NK-92 (cell line): ENCODE measurements around the gene SDK1.

Experiments
- DNase-seq: peaks from one replicate; lab custom pipeline; 2025; ENCODE audit not compliant: unreplicated experiment; lab: John Stamatoyannopoulos, UW

Gene SDK1

DNA sequence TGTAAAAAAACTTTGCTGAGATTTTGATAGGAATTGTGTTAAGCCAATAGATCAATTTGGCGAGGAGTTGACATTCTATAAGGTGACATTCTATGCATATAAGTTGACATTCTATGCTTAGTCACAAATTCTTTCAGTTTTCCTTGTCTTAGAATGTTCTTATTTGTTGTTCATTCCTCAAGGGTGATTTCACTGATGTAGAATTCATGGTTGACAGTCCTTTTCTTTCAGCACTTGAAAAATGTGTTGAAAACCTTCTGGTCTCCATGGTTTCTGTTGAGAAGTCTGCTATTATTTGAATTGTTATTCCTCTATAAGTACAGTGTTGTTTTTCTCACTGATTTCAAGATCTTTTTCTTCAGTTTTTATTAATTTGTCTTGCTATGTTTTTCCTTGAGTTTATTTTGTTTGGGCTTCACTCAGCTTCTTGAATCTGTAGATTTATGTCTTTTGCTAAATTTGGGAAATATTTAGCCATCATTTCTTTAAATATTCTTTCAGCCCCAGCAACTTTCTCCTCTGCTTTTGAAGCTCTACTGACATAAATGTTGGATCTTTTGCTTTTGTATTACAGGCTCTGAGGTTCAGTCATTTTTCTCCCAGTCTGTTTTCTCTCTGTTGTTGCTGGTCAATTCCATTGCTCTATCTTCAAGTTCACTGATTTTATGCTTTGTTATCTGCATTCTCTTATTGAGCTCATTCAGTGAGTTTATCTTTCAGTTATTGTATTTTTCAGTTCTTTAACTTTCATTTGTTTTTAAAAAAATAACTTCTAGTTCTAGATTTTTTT is 154.9 kb downstream of the SDK1 start:
- DNase-seq = no peak

DNA sequence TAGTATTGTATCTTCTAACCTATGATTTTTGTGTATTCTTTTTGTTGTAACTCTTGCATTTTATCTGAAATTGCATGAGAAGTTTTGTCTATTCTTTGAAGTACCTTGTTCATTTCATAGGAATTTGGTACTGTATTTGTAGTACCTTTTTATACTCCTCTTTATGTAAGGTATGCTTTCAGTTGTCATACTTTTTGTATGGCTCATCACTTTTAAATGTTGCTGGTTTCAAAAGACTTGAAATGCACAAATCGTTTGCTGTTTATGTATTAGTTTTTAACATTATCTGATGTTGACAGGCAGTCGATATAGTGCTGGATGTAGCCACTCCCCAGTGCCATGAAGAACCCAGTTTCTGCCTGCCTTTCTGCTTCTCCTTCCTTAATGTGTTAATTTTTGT is 158.1 kb downstream of the SDK1 start:
- no peak for DNase-seq

DNA sequence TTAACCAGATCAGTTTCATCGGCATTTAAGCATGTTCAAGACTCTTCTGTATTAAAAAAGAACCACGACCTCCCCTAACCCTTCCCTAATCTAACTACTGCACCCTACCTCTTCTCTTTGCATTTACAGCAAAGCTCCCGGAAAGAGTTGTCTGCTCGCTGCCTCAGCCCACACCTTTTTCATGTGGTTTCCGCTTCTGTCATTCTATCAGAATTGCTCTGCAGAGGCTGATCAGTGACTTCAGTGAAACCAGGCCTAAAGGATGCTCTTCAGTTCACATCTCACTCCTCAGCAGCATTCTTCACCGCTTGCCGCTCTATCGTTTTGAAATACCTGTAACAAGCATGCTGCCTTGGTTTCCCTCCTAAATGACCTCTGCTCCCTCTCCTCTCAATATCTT is 160.9 kb downstream of the SDK1 start:
- DNase-seq = no peak

DNA sequence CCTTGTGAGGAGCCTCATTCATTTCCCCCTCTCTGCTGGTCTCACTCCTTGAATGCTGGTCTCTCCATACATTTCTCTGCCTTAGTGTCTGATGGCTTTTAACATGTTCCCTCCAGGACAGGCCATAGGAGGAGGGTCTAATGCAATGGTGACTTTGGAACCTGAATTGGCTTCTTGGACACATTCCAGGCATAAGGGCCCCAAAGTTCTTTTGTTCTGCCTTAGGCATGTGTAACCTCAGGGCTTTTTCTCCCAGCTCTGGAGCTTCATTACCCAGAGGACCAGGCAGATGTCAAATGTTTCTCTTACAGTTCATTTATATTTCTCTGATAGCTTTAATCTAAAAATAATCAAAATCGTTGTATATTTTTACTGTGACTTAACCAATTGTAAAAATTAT is 162.6 kb downstream of the SDK1 start:
- DNase-seq = no peak

DNA sequence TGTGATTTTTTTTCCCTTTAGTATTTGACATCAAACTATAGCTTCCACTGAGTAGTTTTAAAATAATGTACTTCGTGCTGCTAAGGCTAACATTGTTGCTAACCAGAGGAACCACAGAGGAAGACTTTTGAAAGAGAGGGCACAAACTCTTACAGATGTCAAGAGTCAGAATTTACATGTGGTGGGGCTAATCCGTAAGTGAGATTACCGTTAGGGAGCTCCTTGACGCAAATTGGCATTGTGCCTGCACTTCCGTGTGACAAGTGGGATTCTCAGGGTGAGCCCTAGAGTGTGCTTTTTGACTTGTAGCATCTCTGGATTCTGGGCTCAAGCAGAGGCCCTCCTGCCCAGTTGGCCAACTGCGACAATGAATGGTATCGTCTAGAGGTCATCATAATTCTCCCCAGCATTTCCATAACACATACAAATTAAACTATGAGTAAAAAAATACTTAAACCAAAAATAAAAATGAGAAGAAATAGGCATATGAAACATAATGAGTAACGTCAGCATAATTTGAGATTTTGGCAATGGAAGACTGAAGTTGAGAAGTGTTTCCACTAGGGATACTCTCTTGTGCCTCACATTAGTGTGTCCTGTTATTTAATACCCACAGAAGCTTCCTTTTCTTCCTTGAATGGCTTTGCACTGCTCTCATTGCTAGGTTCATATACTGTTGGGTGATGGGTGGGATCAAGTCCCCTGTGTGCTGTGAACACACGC is 164.0 kb downstream of the SDK1 start:
- no peak for DNase-seq

DNA sequence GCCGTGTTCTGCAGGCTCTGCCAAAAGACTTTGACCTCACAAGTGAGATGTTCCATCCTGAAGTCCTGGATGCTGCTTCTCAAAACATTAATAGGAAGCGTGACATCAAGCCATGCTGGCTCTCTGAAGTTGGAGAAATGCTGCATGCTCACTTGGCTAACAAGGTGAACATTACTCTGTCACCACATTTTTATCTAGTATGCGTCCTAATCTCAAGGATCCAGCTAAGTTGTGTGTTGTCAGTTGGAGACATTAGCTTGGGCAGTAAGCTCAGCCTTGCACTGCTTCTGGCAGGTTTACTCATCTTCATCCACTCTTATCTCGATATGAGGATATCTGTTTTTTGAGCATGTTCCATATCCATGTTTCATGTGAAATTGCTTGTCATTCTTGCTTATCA is 165.2 kb downstream of the SDK1 start:
- no peak for DNase-seq

DNA sequence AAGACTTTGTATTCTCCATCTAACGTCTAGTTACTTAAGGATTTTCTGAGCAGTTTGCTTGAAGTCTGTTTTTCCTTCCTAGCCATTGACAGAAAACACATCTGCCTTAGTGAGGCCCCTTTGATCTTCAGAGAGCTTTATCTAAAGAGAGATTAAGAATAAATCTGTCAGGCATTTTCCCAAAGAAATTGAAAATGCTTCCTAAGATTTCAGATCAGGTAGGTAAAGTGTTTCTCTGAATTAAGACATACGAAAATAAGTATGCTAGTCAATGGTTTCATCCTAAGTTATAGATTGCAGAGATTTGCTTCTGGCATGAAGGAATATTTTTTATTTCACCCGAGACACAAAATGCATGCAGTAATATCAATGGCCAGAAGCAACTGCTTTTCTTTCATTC is 168.6 kb downstream of the SDK1 start:
- no peak for DNase-seq

DNA sequence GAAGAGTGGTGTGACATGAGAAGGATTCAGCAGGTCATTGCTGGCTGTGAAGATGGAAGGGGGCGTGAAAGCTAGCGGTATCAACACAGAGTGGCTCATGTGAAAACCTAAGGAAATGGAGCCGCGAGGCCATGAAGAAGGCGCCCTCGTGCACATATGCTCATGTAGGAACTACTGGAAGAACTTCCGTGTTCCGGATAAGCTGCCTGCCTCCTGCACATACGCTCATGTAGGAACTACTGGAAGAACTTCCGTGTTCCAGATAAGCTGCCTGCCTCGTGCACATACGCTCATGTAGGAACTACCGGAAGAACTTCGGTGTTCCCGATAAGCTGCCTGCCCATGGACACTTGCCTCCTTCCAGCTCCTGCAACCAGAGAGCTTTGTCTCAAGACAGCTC is 179.1 kb downstream of the SDK1 start:
- no peak for DNase-seq

DNA sequence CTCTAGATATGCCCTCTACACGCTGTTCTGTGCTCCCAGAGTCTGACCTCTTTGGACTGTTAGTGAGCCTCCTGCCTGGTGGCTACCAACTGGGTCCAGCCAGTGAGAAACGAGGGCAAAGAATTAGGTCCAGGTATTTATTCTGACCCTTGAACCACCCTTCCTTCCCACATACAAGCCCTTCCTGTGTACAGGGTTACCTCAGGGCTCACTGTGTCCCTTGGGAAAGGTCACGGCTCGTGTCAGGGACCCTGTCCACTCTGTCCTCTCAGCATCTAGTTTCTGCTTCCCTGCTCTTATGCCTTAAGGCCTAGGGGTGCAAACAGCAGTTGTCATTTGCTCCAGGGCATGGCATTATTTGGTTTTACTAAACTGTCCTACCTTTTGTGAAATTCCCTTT is 180.4 kb downstream of the SDK1 start:
- no peak for DNase-seq

DNA sequence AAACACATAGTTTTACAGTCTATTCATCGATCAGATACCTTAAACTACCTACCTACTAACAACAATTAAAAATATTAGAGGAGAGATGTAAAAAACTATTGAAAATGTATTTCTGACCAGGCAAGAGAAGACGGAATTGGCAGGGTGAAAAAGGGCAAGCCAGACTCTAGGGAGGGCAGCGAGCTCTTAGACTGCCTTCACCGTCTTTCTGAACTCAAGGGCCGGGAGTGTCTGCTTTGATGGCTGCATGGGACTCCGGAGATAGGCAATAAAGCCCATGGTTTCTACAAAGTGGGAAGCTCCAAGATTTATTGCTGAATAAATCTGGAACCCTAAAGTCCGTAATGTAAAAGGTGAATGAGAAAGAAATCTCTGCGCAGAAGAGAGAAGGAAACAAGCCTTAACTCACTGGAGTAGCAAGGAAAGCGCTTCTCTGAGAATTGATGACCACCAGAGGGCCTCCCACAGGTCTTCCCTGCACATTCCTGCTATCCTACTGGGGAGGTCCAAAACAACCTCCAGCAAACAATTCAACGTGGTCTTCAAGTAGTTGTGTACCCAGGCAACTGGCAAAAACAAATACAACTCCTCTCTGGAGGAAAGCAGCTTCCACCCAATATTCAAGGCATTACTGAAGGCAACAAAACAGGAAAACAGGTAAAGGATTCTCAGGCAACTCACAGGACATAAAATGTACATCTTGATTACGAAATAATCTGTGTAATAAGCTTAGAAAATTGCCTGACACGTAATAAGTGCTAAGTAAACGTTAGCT is 181.3 kb downstream of the SDK1 start:
- DNase-seq = no peak

DNA sequence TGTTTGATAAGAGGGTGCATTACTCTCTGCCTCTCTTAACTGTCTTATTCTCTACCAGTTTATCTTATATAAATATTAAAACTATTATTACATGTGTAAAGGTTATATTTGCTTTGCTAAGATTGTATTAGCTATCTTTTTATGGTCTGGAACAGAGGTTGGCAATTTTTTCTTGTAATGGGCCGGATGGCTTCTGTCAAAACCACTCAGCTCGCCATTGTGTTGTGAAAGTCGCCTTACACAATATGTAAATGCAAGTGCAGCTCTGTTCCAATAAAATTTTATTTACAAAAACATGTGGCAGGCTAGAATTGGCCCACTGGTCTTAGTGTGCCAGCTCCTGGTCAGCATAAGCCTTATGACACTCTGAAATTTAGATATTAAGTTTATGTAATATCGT is 185.8 kb downstream of the SDK1 start:
- DNase-seq = no peak

DNA sequence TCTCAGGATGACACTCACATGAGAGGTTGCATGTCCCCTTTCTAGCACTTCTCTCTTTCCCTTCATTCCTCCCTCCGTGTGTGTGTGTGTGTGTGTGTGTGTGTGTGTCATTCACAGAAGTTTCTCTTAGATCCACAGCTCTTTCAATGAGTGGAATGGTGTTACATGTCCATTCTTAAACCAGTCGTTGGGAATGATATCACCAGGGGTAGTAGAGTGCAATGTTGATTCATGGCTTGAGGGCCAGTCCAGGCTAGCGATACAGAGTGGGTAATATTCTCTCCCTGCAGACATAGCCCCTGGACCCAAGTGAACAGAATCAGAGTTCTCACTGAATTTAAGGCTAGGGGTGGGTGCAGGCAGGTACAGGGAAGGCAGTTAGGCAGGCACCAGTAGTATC is 187.8 kb downstream of the SDK1 start:
- no peak for DNase-seq

DNA sequence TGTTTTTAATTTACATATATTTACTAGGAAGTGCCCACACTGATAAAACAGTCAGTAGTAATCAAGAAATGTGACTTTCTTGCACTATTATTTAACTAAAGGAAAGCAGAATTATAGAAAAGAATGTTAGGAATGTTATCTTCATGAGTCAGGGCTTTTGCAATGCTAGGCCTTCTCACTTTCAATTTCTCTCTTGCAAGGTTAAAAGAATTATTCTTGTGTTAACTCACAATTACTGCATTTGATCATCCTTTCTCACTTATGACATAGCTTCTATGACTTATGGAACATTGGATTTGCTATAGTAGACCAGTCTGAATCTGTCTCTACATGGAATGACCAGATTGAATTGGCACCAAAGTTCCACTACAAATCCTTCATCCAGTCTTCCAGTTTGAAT is 192.4 kb downstream of the SDK1 start:
- DNase-seq = no peak

DNA sequence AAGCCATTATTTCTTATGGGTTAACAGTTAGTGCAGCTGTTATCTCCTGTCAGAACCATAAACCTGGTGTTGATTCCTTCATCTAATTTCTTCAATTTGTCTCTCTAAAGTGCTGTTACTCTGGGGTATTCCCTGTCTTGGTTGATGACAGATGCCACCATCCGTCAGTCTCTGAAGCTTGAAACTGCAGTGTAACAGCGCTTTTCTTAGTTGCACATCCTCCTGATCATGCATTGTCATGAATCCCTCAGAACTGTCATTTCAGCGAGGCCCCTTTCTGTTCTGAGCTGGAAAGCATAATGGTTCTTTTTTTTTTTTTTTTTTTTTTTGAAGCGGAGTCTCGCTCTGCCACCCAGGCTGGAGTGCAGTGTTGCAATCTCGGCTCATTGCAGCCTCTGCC is 193.9 kb downstream of the SDK1 start:
- DNase-seq = no peak

DNA sequence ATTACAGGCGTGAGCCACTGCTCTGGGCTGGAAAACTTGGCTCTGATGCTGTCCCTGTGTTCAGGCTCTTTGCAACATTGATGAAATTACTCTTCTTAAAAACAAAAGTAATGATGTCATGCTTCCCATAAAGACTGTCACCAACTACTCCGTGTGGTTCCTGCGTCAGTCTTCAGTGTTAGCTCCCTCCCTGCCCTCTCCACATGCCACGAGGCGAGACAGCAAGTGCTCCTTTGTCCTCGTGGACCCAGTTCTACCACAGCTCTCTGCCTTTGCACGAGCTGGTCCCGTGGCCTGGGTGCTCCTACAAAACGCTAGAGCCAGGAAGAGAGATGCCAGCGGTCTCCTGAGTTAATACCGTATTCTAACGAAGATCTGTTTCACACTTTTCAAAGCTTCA is 194.5 kb downstream of the SDK1 start:
- DNase-seq = no peak

DNA sequence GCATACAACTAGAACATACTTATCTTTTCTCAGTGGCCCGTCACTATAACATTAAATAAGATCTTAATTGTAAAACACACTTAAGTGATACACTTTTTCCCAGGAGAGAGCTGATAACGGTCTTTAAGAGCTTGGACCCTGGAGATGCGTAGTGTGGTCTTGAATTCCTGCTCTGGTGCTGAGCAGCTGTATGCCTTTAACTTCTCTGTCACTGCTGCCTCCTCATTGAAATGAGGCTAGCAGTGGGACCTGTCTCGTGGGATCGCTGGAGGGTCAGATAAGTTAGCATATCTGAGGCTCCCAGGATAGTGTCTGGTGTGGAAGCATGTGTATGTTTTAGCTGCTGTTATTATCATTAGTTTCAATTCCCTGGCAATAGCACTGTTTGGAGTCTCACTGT is 194.9 kb downstream of the SDK1 start:
- DNase-seq = no peak

DNA sequence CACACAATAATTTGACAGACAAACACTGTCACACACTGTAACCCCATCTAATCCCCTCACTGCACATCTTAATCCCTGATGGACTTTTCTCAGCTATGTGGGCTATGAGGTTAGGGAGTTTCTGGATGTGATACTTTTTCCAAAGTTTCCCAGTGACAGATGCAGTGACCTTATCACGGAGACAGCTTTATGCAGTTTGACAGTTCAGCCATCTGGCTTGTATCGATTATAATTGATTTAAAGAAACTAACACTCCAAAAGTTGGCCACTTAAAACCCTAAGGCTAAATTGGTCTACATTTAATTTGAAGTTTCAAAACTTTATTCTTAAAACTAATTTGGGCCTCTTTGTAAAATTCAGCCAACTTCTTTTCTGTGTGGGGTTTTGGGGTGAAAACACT is 196.7 kb downstream of the SDK1 start:
- no peak for DNase-seq

DNA sequence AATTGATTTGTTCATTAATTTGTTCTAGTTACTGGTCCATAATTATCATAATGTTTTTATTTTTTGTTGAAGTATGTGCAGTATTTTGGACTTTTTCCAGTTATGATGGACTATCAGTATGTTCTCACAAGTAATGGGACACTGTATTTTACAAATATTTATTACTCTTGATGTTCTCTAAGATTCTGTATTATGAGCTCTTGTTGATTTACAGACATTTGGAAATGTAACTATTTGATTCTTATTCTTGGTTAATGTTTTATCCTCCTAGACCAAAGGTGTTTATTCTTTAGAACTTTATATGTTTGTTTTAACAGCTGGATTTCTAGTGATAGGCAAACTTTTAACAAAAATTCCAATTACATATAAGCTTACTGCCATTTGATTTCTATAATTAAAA is 200.6 kb downstream of the SDK1 start:
- no peak for DNase-seq

DNA sequence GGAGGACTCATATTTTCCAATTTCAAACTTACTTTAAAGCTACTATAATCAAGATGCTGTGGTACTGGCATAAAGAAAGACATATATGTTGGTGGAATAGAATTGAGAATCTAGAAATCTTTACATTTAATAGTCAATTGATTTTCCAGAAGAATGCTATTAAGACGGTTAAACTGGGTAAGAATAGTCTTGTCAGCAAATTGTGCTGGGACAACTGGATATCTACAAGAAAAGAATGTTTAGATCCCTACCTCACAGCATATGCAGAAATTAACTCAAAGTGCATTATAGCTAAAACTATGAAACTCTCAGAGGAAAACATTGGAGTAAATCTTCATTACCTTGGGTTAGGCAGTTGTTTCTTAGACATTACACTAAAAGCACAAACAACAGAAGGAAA is 203.3 kb downstream of the SDK1 start:
- DNase-seq = no peak

DNA sequence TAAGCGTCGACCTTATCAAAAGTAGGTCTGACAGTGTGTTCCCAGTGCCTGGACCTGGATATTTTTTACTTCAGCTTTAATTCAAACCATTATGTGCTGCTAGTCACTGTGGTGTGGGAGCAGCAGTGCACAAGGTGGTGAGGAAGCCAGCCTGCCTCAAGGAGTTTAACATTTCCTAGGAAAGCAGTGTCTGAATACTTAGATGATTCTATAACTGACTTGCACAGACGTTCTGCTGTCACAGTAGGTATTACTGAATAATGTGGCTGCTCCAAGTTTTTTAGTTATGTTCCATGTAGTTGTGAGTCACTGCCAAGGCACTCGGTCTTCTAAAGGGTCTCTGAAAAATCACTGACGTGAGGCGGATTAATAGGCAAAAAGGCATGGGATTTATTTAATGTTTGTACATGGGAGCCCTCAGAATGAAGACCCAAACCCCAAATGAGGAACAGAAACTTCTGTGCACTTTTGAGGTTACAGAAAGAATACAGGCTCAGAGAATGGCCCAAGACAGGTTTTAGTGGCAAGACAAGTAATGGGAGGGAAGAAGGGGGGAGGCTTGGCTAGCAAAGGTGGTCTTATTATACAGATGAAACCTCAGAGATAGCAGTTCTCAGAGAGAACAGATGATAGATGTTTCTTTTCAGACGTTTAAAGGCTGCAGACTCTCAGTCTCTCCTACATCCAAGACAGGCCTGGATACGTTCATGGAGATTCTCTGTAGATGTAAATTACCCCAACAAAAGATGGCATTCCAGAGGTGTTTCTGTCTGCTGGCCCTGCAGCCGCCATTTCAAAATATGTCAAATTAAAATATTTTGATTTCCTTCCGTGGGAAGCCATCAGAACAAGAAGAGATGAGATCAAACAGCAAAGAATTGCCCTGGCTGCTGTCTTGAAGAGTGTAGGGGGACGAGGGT is 209.3 kb downstream of the SDK1 start:
- DNase-seq = no peak

DNA sequence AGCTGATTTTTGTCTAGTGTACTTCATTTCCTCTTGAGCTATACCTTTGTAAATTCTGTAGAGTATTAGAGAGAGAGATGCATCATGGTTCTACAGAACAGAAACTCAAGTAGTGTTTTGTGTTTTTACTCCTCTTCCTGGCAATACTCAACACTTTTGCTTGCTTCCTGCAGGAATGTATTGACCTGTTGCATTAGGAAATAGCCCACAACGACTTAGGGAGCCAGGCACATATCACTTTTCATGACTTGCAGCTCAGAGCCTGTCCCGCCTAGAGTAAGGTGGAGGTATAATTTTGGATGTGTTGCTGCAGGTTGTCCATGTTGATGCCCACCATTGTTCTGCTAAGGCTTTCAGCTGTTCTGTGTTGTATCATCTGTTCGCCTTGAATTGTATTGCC is 216.3 kb downstream of the SDK1 start:
- no peak for DNase-seq
